Measurements from ENCODE around the gene PSMG4. TPM values are rescaled to one million over a fixed set of nuclear protein-coding genes. Genes with fewer than 3 reads are reported as not detected.

The PSMG4 gene
- total and polyA plus RNA-seq, 2 of the 8 experiments (the other 6 are each of a cell fraction or from before 2014, with no cell fraction given), result 40.6 to 113 TPM

DNA sequence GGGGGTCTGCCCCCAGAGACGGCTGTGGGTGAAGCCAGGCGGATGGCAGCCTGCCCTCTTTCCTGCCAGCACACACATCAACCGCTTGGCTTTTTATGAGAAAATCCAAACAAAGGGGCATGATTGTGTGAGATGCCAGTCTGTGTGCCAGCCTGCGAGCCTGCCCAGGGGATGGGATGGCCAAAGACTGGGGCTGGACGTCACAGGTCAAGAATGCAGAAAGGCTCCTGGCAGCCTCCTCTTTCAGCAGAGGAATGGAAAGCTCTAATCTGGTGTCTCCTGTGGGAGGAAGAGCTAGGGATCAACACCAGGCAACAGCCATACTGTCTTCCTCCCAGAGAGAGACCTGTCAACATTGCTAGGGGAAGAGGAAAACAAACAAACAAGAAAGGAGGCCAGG is 47.1 kb upstream of the PSMG4 start (continued):
- TF ChIP-seq, protein P1, sequence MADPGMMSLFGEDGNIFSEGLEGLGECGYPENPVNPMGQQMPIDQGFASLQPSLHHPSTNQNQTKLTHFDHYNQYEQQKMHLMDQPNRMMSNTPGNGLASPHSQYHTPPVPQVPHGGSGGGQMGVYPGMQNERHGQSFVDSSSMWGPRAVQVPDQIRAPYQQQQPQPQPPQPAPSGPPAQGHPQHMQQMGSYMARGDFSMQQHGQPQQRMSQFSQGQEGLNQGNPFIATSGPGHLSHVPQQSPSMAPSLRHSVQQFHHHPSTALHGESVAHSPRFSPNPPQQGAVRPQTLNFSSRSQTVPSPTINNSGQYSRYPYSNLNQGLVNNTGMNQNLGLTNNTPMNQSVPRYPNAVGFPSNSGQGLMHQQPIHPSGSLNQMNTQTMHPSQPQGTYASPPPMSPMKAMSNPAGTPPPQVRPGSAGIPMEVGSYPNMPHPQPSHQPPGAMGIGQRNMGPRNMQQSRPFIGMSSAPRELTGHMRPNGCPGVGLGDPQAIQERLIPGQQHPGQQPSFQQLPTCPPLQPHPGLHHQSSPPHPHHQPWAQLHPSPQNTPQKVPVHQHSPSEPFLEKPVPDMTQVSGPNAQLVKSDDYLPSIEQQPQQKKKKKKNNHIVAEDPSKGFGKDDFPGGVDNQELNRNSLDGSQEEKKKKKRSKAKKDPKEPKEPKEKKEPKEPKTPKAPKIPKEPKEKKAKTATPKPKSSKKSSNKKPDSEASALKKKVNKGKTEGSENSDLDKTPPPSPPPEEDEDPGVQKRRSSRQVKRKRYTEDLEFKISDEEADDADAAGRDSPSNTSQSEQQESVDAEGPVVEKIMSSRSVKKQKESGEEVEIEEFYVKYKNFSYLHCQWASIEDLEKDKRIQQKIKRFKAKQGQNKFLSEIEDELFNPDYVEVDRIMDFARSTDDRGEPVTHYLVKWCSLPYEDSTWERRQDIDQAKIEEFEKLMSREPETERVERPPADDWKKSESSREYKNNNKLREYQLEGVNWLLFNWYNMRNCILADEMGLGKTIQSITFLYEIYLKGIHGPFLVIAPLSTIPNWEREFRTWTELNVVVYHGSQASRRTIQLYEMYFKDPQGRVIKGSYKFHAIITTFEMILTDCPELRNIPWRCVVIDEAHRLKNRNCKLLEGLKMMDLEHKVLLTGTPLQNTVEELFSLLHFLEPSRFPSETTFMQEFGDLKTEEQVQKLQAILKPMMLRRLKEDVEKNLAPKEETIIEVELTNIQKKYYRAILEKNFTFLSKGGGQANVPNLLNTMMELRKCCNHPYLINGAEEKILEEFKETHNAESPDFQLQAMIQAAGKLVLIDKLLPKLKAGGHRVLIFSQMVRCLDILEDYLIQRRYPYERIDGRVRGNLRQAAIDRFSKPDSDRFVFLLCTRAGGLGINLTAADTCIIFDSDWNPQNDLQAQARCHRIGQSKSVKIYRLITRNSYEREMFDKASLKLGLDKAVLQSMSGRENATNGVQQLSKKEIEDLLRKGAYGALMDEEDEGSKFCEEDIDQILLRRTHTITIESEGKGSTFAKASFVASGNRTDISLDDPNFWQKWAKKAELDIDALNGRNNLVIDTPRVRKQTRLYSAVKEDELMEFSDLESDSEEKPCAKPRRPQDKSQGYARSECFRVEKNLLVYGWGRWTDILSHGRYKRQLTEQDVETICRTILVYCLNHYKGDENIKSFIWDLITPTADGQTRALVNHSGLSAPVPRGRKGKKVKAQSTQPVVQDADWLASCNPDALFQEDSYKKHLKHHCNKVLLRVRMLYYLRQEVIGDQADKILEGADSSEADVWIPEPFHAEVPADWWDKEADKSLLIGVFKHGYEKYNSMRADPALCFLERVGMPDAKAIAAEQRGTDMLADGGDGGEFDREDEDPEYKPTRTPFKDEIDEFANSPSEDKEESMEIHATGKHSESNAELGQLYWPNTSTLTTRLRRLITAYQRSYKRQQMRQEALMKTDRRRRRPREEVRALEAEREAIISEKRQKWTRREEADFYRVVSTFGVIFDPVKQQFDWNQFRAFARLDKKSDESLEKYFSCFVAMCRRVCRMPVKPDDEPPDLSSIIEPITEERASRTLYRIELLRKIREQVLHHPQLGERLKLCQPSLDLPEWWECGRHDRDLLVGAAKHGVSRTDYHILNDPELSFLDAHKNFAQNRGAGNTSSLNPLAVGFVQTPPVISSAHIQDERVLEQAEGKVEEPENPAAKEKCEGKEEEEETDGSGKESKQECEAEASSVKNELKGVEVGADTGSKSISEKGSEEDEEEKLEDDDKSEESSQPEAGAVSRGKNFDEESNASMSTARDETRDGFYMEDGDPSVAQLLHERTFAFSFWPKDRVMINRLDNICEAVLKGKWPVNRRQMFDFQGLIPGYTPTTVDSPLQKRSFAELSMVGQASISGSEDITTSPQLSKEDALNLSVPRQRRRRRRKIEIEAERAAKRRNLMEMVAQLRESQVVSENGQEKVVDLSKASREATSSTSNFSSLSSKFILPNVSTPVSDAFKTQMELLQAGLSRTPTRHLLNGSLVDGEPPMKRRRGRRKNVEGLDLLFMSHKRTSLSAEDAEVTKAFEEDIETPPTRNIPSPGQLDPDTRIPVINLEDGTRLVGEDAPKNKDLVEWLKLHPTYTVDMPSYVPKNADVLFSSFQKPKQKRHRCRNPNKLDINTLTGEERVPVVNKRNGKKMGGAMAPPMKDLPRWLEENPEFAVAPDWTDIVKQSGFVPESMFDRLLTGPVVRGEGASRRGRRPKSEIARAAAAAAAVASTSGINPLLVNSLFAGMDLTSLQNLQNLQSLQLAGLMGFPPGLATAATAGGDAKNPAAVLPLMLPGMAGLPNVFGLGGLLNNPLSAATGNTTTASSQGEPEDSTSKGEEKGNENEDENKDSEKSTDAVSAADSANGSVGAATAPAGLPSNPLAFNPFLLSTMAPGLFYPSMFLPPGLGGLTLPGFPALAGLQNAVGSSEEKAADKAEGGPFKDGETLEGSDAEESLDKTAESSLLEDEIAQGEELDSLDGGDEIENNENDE (IDR thresholded peaks at IDR 0.05; ENCODE audit: insufficient replicate concordance, low read length), result no peak

Measured in H1 (cell line).